Mesendoderm (in vitro differentiated cells): ENCODE results near the gene BTBD16.

ENCODE experiments used
- DNase-seq: peaks from one replicate; pipeline ENCODE4 v3.0.0; 2013
- H2AK5ac ChIP-seq: 2 replicates; pipeline ENCODE4 v1.6.1; 2013; ENCODE audit warnings: low read length, inconsistent platforms
- H2BK120ac ChIP-seq: 2 replicates; pipeline ENCODE4 v1.6.1; 2013; ENCODE audit warnings: low read depth, mild to moderate bottlenecking, low read length, moderate library complexity, mixed read lengths
- H2BK15ac ChIP-seq: replicated peaks from 2 replicates; pipeline ENCODE4 v1.6.1; 2013; ENCODE audit warnings: low read depth, mild to moderate bottlenecking, moderate library complexity
- H2BK5ac ChIP-seq: 2 replicates; pipeline ENCODE4 v1.6.1; 2013; ENCODE audit warnings: low read length, inconsistent platforms
- H3K18ac ChIP-seq: 2 replicates; pipeline ENCODE4 v1.6.1; 2013; ENCODE audit warnings: mild to moderate bottlenecking, low read length, mixed read lengths
- H3K23ac ChIP-seq: one replicate; pipeline ENCODE4 v1.6.1; 2013; ENCODE audit warnings: low read length
- H3K27ac ChIP-seq: 2 replicates; pipeline ENCODE4 v1.5.1; 2013; ENCODE audit warnings: low read depth, mild to moderate bottlenecking, inconsistent platforms, low read length, moderate library complexity
- H3K27me3 ChIP-seq: 2 replicates; pipeline ENCODE4 v1.6.1; 2013; ENCODE audit warnings: low read length, control low read depth, mild to moderate bottlenecking, inconsistent platforms; ENCODE audit not compliant: insufficient read depth, poor library complexity
- H3K36me3 ChIP-seq: 2 replicates; pipeline ENCODE4 v1.6.1; 2013; ENCODE audit warnings: low read length, inconsistent platforms; ENCODE audit not compliant: control insufficient read depth, insufficient read depth
- H3K4ac ChIP-seq: one replicate; pipeline ENCODE4 v1.6.1; 2013; ENCODE audit warnings: low read depth, mild to moderate bottlenecking, low read length, moderate library complexity
- H3K4me1 ChIP-seq: 2 replicates; pipeline ENCODE4 v1.6.1; 2013; ENCODE audit warnings: low read depth, low read length, inconsistent platforms; ENCODE audit not compliant: control insufficient read depth
- H3K4me2 ChIP-seq: 2 replicates; pipeline ENCODE4 v1.6.1; 2013; ENCODE audit warnings: low read length
- H3K4me3 ChIP-seq: 2 replicates; pipeline ENCODE4 v1.5.1; 2013; ENCODE audit warnings: mild to moderate bottlenecking, low read length
- H3K56ac ChIP-seq: one replicate; pipeline ENCODE4 v1.6.1; 2013; ENCODE audit warnings: low read length
- H3K79me1 ChIP-seq: 2 replicates; pipeline ENCODE4 v1.6.1; 2013; ENCODE audit warnings: low read length, inconsistent platforms
- H3K79me2 ChIP-seq: 2 replicates; pipeline ENCODE4 v1.6.1; 2013; ENCODE audit warnings: mild to moderate bottlenecking, low read length; ENCODE audit not compliant: control insufficient read depth, insufficient read depth
- H3K9ac ChIP-seq: 2 replicates; pipeline ENCODE4 v1.6.1; 2013; ENCODE audit warnings: low read length, inconsistent platforms
- H4K5ac ChIP-seq: one replicate; pipeline ENCODE4 v1.6.1; 2013; ENCODE audit warnings: low read length
- H4K8ac ChIP-seq: one replicate; pipeline ENCODE4 v1.6.1; 2013; ENCODE audit warnings: low read depth, mild to moderate bottlenecking, control low read depth, low read length, moderate library complexity
- WGBS: extraction: QIAGEN DNeasy Blood & Tissue Kit; methylation state at CpG from one replicate; pipeline ENCODE4 v1.1.7; 2013; ENCODE audit warnings: low lambda C conversion rate, missing lambda C conversion rate; ENCODE audit not compliant: insufficient coverage; ENCODE audit errors: extremely low coverage; 5-methylcytosine and 5-hydroxymethylcytosine counted together

Gene BTBD16

DNA sequence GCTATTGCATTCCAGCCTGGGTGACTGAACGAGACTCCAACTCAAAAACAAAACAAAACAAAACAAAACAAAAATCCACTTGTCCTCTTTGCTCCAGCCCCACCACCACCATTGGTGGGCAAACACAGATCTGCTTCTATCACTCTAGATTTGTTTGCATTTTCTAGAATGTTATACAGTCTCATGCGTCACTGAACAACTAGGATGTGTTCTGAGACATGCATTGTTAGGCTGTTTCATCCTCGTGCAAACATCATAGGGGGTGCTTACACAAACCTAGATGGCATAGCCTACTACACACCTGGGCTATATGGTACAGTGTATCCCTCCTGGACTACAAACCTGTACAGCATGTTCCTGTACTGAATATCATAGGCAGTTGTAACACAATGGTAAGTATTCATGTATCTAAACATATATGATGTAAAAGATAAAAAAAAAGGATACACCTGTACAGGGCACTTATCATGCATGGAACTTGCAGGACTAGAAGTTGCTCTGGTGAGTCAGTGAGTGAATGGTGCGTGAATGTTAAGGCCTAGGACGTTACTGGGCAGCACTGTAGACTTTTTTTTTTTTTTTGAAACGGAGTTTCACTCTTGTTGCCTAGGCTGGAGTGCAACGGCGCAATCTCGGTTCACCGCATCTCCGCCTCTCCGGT is 45.3 kb downstream of the BTBD16 start:
- no peaks in the 10 kb centered on the region for H3K36me3 ChIP-seq
- no peak overlapping the region for H3K9ac ChIP-seq
- no peak overlapping the region for H3K23ac ChIP-seq
- no peaks in the 10 kb centered on the region for H3K79me2 ChIP-seq
- DNase-seq, result no peak
- H2BK15ac ChIP-seq, result no peak overlapping the region
- no peak overlapping the region for H2BK5ac ChIP-seq
- H3K4me2 ChIP-seq, result no peak overlapping the region
- H3K27me3 ChIP-seq, result no peaks in the 10 kb centered on the region
- H3K79me1 ChIP-seq, result no peaks in the 10 kb centered on the region
- no CpG with 5 or more reads among the region's 12 CpGs for WGBS
- H4K5ac ChIP-seq, result no peak overlapping the region
- H3K56ac ChIP-seq, result no peak overlapping the region
- no peak overlapping the region for H3K4ac ChIP-seq
- H2BK120ac ChIP-seq, result no peak overlapping the region
- H3K4me1 ChIP-seq, result no peaks in the 10 kb centered on the region
- no peak overlapping the region for H2AK5ac ChIP-seq
- no peak overlapping the region for H4K8ac ChIP-seq
- H3K18ac ChIP-seq, result no peak overlapping the region
- H3K4me3 ChIP-seq, result no peak overlapping the region
- no peak overlapping the region for H3K27ac ChIP-seq

DNA sequence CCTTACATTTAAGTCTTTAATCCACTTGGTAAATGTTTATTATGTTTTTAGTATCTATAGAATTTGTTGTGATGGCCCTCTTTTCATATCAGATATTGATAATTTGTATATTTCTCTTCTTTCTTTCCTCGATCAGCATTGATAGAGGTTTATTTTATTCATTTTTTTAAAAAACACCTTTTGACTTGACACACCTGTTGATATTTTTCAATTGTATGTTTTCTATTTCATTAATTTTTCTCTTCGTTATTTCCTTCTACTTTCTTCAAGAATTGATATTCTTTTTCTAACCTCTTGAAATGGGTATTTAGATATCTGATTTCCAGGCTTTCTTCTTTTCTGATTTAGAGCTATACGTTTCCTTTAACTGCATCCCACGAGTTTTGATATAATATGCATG is 50.9 kb downstream of the BTBD16 start:
- H3K27ac ChIP-seq, result no peak overlapping the region
- H3K79me1 ChIP-seq, result no peaks in the 10 kb centered on the region

GRCh38 chr10:122323189-122323588 is 52.1 kb downstream of the BTBD16 start:
- Histone ChIP-seq H2BK120ac (no peak overlapping the region), H4K5ac (no peak overlapping the region), H3K79me2 (no peaks in the 10 kb centered on the region), H3K4me1 (no peaks in the 10 kb centered on the region), H3K27ac (no peak overlapping the region), H3K4me3 (no peak overlapping the region), H4K8ac (no peak overlapping the region), H2BK5ac (no peak overlapping the region), H3K23ac (no peak overlapping the region), H3K27me3 (no peaks in the 10 kb centered on the region), H3K4me2 (no peak overlapping the region), H3K56ac (no peak overlapping the region), H3K4ac (no peak overlapping the region), H3K9ac (no peak overlapping the region), H3K36me3 (no peaks in the 10 kb centered on the region), H2AK5ac (no peak overlapping the region), H3K79me1 (no peaks in the 10 kb centered on the region), H2BK15ac (no peak overlapping the region), H3K18ac (no peak overlapping the region)
- WGBS, result no CpG with 5 or more reads among the region's 1 CpG
- no peak for DNase-seq

More for the DNA sequence above, 50.9 kb downstream of the BTBD16 start:
- Histone ChIP-seq H3K9ac (no peak overlapping the region), H2BK5ac (no peak overlapping the region), H3K4me2 (no peak overlapping the region), H3K4ac (no peak overlapping the region), H3K18ac (no peak overlapping the region), H3K4me3 (no peak overlapping the region), H4K5ac (no peak overlapping the region), H3K56ac (no peak overlapping the region), H2BK15ac (no peak overlapping the region), H2BK120ac (no peak overlapping the region), H3K23ac (no peak overlapping the region), H2AK5ac (no peak overlapping the region), H3K4me1 (no peaks in the 10 kb centered on the region), H4K8ac (no peak overlapping the region), H3K27me3 (no peaks in the 10 kb centered on the region), H3K79me2 (no peaks in the 10 kb centered on the region), H3K36me3 (no peaks in the 10 kb centered on the region)
- 100% methylated on average over 1 of the region's 4 CpGs for WGBS
- DNase-seq, result no peak

DNA sequence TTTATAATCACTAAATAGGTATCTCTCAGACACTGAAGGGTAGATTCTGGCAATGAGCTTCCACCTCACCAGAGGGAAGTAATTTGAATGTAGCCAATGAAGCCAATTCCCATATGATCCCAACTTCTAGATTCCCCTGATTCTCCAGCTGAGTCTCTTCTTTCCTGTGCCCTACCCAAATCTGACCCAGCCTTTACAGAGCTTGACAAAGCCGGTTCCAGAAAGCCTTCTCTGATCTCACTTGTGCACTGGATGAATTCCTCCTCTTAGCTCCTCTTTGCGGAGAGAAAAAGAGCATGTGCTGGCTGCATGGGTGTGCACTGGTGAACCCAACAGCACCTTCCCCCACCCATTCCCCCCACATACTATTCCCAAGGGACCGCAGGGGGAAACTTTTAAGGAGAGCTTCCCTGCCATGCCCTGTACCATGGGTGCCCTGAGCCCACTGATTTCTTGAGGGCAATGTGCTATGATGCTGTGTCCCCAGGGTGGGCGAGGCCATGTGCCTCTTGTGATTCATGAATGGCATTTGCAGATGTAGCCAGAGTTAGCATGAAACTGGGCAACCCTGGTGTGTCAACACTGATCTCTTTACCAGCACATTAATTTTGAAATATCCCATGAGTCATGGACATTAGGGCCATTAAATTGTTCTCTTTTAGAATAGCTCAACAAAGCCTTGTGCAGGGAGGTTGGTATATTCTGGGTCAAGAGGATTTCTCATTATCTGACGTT is 53.0 kb downstream of the BTBD16 start:
- Histone ChIP-seq H3K4me2 (no peak overlapping the region), H4K5ac (no peak overlapping the region), H3K27me3 (no peaks in the 10 kb centered on the region), H3K4ac (no peak overlapping the region), H4K8ac (no peak overlapping the region), H3K27ac (no peak overlapping the region), H3K79me2 (no peaks in the 10 kb centered on the region), H2BK5ac (no peak overlapping the region), H3K79me1 (no peaks in the 10 kb centered on the region), H3K4me3 (no peak overlapping the region), H3K4me1 (no peaks in the 10 kb centered on the region), H3K23ac (no peak overlapping the region), H3K9ac (no peak overlapping the region), H2BK120ac (no peak overlapping the region), H3K36me3 (no peaks in the 10 kb centered on the region), H3K18ac (no peak overlapping the region), H2AK5ac (no peak overlapping the region), H2BK15ac (no peak overlapping the region), H3K56ac (no peak overlapping the region)
- no CpG with 5 or more reads among the region's 5 CpGs for WGBS
- no peak for DNase-seq

GRCh38 chr10:122325235-122325634 is 54.1 kb downstream of the BTBD16 start:
- no peak overlapping the region for H3K27ac ChIP-seq
- no CpG with 5 or more reads among the region's 2 CpGs for WGBS

More at GRCh38 chr10:122325235-122325634, 54.1 kb downstream of the BTBD16 start:
- Histone ChIP-seq H3K4me2 (no peak overlapping the region), H2BK120ac (no peak overlapping the region), H3K4ac (no peak overlapping the region), H3K36me3 (no peaks in the 10 kb centered on the region), H2AK5ac (no peak overlapping the region), H3K18ac (no peak overlapping the region), H4K5ac (no peak overlapping the region), H3K4me1 (no peaks in the 10 kb centered on the region), H3K56ac (no peak overlapping the region), H3K23ac (no peak overlapping the region), H3K27me3 (no peaks in the 10 kb centered on the region), H3K9ac (no peak overlapping the region), H4K8ac (no peak overlapping the region), H2BK5ac (no peak overlapping the region), H2BK15ac (no peak overlapping the region), H3K4me3 (no peak overlapping the region), H3K79me1 (no peaks in the 10 kb centered on the region), H3K79me2 (no peaks in the 10 kb centered on the region)
- no peak for DNase-seq
